Omental fat pad (tissue), 4 donors: ENCODE measurements around the gene TRERF1. TPM values are rescaled to one million over a fixed set of nuclear protein-coding genes. Genes with fewer than 3 reads are reported as not detected.

Source experiments
- ATAC-seq: fragments of 150-250 bp; one replicate; pipeline ENCODE4 v1.9.1; 2016; ENCODE audit warnings: mild to moderate bottlenecking, moderate library complexity; ENCODE audit not compliant: low FRiP score
- DNase-seq: peaks from one replicate; pipeline ENCODE4 v3.0.0-alpha.2; 2019; ENCODE audit warnings: low spot score
- CTCF ChIP-seq, 3 donors: fragments of 450-650 bp; IDR thresholded peaks; one replicate each; pipeline ENCODE4 v1.5.1; 2016 to 2017; ENCODE audit warnings: antibody characterized with exemption in 3 of 3, mild to moderate bottlenecking in 3 of 3, moderate library complexity in 2 of 3
- total RNA-seq, 4 donors: library from RNA; depleted of rRNA; stranded (reverse); fragments of >200 nt; gene quantifications; one replicate each; pipeline ENCODE4 v1.1.0, GENCODE V29; 2016

The TRERF1 gene
- total RNA-seq, 4 donors from 2014 or later, result 2.0 to 10.2 (median 2.6) TPM

GRCh38 chr6:42431356-42431755, 20.4 kb downstream of the TRERF1 start:
- no peak for ATAC-seq
- TF ChIP-seq CTCF (IDR thresholded peaks at IDR 0.05), result no peak
- DNase-seq, result no peak

- DNase-seq, result no peak
- no peak for ATAC-seq
- TF ChIP-seq CTCF (IDR thresholded peaks at IDR 0.05), result no peak
Observed at GRCh38 chr6:42429836-42430235, 21.9 kb downstream of the TRERF1 start.

GRCh38 chr6:42429042-42429585, 22.6 kb downstream of the TRERF1 start:
- DNase-seq (no peak), ATAC-seq (no peak)
- TF ChIP-seq CTCF (IDR thresholded peaks at IDR 0.05), result no peak

- DNase-seq, result no peak
Observed at GRCh38 chr6:42428326-42429041, 23.2 kb downstream of the TRERF1 start.

GRCh38 chr6:42427871-42428270, 23.9 kb downstream of the TRERF1 start:
- DNase-seq (no peak), ATAC-seq (no peak)
- TF ChIP-seq CTCF (IDR thresholded peaks at IDR 0.05), result no peak

More at GRCh38 chr6:42428326-42429041, 23.2 kb downstream of the TRERF1 start:
- TF ChIP-seq CTCF (IDR thresholded peaks at IDR 0.05), result no peak
- no peak for ATAC-seq

GRCh38 chr6:42426191-42426590, 25.5 kb downstream of the TRERF1 start:
- no peak for TF ChIP-seq CTCF (IDR thresholded peaks at IDR 0.05)
- DNase-seq (no peak), ATAC-seq (no peak)

GRCh38 chr6:42424906-42425474, 26.7 kb downstream of the TRERF1 start:
- TF ChIP-seq CTCF (IDR thresholded peaks at IDR 0.05), result no peak
- ATAC-seq (no peak), DNase-seq (no peak)
